ENCODE measurements around the gene EHBP1L1. TPM values are rescaled to one million over a fixed set of nuclear protein-coding genes. Genes with fewer than 3 reads are reported as not detected.

EHBP1L1 gene
- 100 to 1,000 TPM in 4 of 6 donors, 10 to 100 TPM in 2; 70.4 to 220 (median 133) TPM for total RNA-seq

DNA sequence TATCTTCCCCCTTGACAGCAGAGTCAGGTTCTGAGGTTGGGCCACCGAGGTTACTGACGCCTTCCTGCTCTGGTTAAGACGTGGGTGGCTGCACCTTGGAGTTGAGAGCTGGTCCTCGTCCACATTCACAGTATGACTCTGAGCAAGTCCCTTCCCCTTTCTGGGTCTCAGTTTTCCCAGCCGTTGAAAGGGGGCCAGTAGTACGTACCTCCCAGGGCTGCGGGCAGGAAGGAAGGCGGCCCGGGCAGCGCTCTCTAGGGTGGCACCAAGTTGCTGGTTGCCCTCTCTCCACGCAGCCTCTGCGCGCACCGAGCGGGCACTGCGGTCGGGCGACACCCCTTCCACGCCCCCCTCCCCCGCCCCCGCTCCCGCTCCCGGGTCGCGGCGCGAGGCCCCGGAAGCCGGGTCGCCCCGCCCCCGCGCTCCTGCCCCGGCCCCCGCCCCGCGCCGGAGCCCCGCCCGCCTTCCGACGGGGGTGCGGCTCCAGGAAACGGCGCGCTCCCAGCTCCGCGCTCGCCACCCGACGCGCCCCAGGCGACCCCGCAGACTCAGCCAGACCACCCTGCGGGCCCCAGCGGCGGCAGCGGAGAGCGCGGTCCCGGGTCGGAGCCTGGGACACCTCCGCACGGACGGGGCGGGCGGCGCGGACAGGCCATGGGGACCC, at the start of gene EHBP1L1:
EHBP1L1 (plus strand) TSS at position 486 of the 664 bp plus-strand sequence. CDS start 250 bp downstream, outside the sequence.
- DNase-seq = peak; percentile 75 to 96
- H3K4me1 ChIP-seq = peaks cover 56 to 72% (median 70%) of the 10 kb centered on the region in 4 donors

DNA sequence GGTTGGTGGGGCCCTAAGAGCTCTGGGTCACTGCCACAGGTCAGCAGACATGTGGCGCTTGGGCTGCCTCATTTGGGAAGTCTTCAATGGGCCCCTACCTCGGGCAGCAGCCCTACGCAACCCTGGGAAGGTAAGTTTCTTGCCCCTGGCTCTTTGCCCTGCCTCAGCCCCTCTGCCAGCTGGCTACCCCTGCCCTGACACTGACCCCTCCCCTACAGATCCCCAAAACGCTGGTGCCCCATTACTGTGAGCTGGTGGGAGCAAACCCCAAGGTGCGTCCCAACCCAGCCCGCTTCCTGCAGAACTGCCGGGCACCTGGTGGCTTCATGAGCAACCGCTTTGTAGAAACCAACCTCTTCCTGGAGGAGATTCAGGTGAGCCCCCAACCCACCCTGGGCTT, 49.1 kb upstream of the EHBP1L1 start:
- no peak for DNase-seq
- no peak for TF ChIP-seq EP300 (IDR thresholded peaks at IDR 0.05)
- TF ChIP-seq POLR2A (IDR thresholded peaks at IDR 0.05) = no peak
- peaks cover 9 to 53% (median 28%) of the 10 kb centered on the region in 4 donors for H3K36me3 ChIP-seq
- H3K4me3 ChIP-seq = no peak overlapping the region
- ATAC-seq (ENCODE audit: low FRiP score in 2 of 2) = no peak
- 97 to 100% methylated on average over 2 to 8 of the region's 8 CpGs for WGBS, 2 donors
- H3K27ac ChIP-seq = no peak overlapping the region
- peaks cover 21 to 37% (median 29%) of the 10 kb centered on the region in 4 donors for H3K4me1 ChIP-seq
- H3K27me3 ChIP-seq = no peaks in the 10 kb centered on the region
- H3K9me3 ChIP-seq = no peaks in the 10 kb centered on the region

More for the DNA sequence above, at the start of gene EHBP1L1:
- TF ChIP-seq EP300 (IDR thresholded peaks at IDR 0.05) (no peak), CTCF (IDR thresholded peaks at IDR 0.05) (no peak), POLR2AphosphoS5 (IDR thresholded peaks at IDR 0.05) (peak; percentile 51 to 54), POLR2A (IDR thresholded peaks at IDR 0.05) (peak in 2 of 4 donors; percentile 23 to 54)
- 0 to 5% methylated on average over 1 to 13 of the region's 69 CpGs for WGBS, 2 donors
- peak; percentile 9 to 63 for ATAC-seq (ENCODE audit: low FRiP score in 2 of 2)
- Histone ChIP-seq H3K27ac (peak within 1 kb of the TSS; percentile 93 to 98 (median 94)), H3K9me3 (no peaks in the 10 kb centered on the region), H3K27me3 (no peaks in the 10 kb centered on the region), H3K4me3 (peak within 1 kb of the TSS; percentile 49 to 93 (median 86)), H3K36me3 (peaks cover 0 to 30% (median 16%) of the 10 kb centered on the region in 4 donors)

- 94 to 95% methylated on average over 11 to 12 of the region's 12 CpGs for WGBS, 2 donors
- DNase-seq (no peak), ATAC-seq (ENCODE audit: low FRiP score in 2 of 2) (no peak)
- TF ChIP-seq EP300 (IDR thresholded peaks at IDR 0.05) (no peak), POLR2AphosphoS5 (IDR thresholded peaks at IDR 0.05) (no peak), POLR2A (IDR thresholded peaks at IDR 0.05) (no peak), CTCF (IDR thresholded peaks at IDR 0.05) (no peak)
- H3K27ac ChIP-seq = no peak overlapping the region
- peaks cover 19 to 74% (median 47%) of the 10 kb centered on the region in 4 donors for H3K36me3 ChIP-seq
- peaks cover 19 to 23% (median 22%) of the 10 kb centered on the region in 4 donors for H3K4me1 ChIP-seq
- no peaks in the 10 kb centered on the region for H3K27me3 ChIP-seq
- no peak overlapping the region for H3K4me3 ChIP-seq
- no peaks in the 10 kb centered on the region for H3K9me3 ChIP-seq
Measured at GRCh38 chr11:65528819-65529350, 47.0 kb upstream of the EHBP1L1 start.

- H3K27me3 ChIP-seq = no peaks in the 10 kb centered on the region
- peaks cover 12 to 16% (median 15%) of the 10 kb centered on the region in 4 donors for H3K4me1 ChIP-seq
- H3K36me3 ChIP-seq = peaks cover 19 to 79% (median 49%) of the 10 kb centered on the region in 4 donors
- H3K4me3 ChIP-seq = no peak overlapping the region
- WGBS, 2 donors = 78 to 85% methylated on average over 3 to 10 of the region's 10 CpGs
- no peak for TF ChIP-seq POLR2A (IDR thresholded peaks at IDR 0.05)
- no peak for TF ChIP-seq EP300 (IDR thresholded peaks at IDR 0.05)
- TF ChIP-seq CTCF (IDR thresholded peaks at IDR 0.05) = no peak
- no peak for TF ChIP-seq POLR2AphosphoS5 (IDR thresholded peaks at IDR 0.05)
- H3K27ac ChIP-seq = no peak overlapping the region
- H3K9me3 ChIP-seq = no peaks in the 10 kb centered on the region
- DNase-seq = peak in 1 of 2 donors; percentile 72
- no peak for ATAC-seq (ENCODE audit: low FRiP score in 2 of 2)
Measured at GRCh38 chr11:65529475-65530156, 46.2 kb upstream of the EHBP1L1 start.

DNA sequence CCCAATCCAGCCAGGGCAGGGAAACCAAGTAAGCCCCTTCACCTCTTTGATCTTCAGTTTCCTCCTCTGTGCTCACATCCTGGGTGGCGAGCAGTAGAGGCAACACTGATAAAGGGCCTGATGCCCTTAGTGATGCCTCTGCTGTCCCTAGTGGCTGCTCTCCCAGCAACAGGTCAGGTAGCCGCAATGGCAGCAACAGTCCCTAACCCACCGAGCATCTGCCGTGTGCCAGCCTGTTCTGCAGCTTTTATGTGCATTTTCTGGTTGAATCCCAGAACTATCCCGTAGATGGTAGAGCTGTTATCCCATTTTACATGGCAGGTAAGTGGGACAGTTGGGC, 45.7 kb upstream of the EHBP1L1 start:
- 87 to 91% methylated on average over 5 of the region's 5 CpGs for WGBS, 2 donors
- H3K9me3 ChIP-seq = no peaks in the 10 kb centered on the region
- H3K4me3 ChIP-seq = no peak overlapping the region
- no peak for TF ChIP-seq EP300 (IDR thresholded peaks at IDR 0.05)
- no peak for TF ChIP-seq POLR2AphosphoS5 (IDR thresholded peaks at IDR 0.05)
- no peak for TF ChIP-seq POLR2A (IDR thresholded peaks at IDR 0.05)
- no peak for TF ChIP-seq CTCF (IDR thresholded peaks at IDR 0.05)
- peaks cover 19 to 85% (median 52%) of the 10 kb centered on the region in 4 donors for H3K36me3 ChIP-seq
- H3K4me1 ChIP-seq = peaks cover 12 to 16% (median 15%) of the 10 kb centered on the region in 4 donors
- no peak overlapping the region for H3K27ac ChIP-seq
- ATAC-seq (ENCODE audit: low FRiP score in 2 of 2) (no peak), DNase-seq (no peak)
- H3K27me3 ChIP-seq = no peaks in the 10 kb centered on the region
